Tibial artery (tissue), 4 donors: ENCODE data around the gene ZSCAN31.

ENCODE experiments used
- DNase-seq, 2 donors: peaks; one replicate each; pipeline ENCODE4 v3.0.0-alpha.2; 2019
- H3K27ac ChIP-seq, 2 donors: fragments of 200-600 bp; sonication (generic) in 1 of 2; 1 replicate in 1 of 2; 2 replicates in 1 of 2; pipeline ENCODE4 v1.5.1; 2018 to 2019; ENCODE audit warnings: mild to moderate bottlenecking in 1 of 2
- H3K27me3 ChIP-seq, 2 donors: fragments of 200-600 bp; sonication (generic) in 1 of 2; one replicate each; pipeline versions ENCODE4 v1.5.1 to v1.6.0; 2016 to 2019
- H3K36me3 ChIP-seq, 3 donors: fragments of 200-600 bp; sonication (generic) in 2 of 3; one replicate each; pipeline ENCODE4 v1.5.1; 2016 to 2019; ENCODE audit warnings: mild to moderate bottlenecking in 2 of 3
- H3K4me1 ChIP-seq, 4 donors: fragments of 200-600 bp; sonication (generic) in 2 of 4; 1 replicate in 3 of 4; 2 replicates in 1 of 4; pipeline ENCODE4 v1.5.1; 2016 to 2019
- H3K4me3 ChIP-seq, 2 donors: fragments of 200-600 bp; sonication (generic) in 1 of 2; 1 replicate in 1 of 2; 2 replicates in 1 of 2; pipeline ENCODE4 v1.5.1; 2018 to 2019; ENCODE audit warnings: mild to moderate bottlenecking in 2 of 2
- H3K9me3 ChIP-seq, 3 donors: fragments of 200-600 bp; sonication (generic) in 1 of 3; one replicate each; pipeline ENCODE4 v1.5.1; 2016 to 2019
- intact Hi-C: fragments of 100-400 bp; cut with DNase I; formaldehyde crosslinking; loops from one replicate; pipeline ENCODE4 v1.15.0; 2023; ENCODE audit warnings: low total_unique reads
- TF ChIP-seq, protein P1 (sequence below), 2 experiments: fragments of 200-600 bp in 1 of 2; fragments of 450-650 bp in 1 of 2; IDR thresholded peaks; one replicate each; pipeline ENCODE4 v1.5.1; 2017 to 2019; ENCODE audit warnings: antibody characterized with exemption in 2 of 2, mild to moderate bottlenecking in 1 of 2, moderate library complexity in 1 of 2

ZSCAN31 gene

DNA sequence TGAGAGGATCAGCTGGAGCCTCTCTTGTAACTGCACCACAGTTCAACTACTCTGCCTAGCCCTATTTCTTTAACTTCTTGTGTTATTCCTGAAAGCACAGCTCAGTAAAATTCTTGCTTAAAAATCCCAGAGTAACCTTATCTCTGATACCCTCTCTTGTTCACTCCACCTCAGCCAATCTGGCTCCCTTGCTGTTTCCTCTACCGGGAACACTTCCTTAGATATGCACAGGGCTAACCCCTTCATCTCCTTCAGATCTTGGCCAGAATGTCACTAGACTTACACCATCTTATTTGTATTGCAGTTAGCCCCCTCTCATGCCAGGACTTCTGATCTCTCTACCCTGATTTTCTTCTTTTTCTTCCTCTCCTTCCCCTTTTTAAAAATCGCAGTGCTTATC is 11.2 kb upstream of the ZSCAN31 start:
- H3K27ac ChIP-seq: no peak overlapping the region
- no peak overlapping the region for H3K4me3 ChIP-seq
- TF ChIP-seq, protein P1, sequence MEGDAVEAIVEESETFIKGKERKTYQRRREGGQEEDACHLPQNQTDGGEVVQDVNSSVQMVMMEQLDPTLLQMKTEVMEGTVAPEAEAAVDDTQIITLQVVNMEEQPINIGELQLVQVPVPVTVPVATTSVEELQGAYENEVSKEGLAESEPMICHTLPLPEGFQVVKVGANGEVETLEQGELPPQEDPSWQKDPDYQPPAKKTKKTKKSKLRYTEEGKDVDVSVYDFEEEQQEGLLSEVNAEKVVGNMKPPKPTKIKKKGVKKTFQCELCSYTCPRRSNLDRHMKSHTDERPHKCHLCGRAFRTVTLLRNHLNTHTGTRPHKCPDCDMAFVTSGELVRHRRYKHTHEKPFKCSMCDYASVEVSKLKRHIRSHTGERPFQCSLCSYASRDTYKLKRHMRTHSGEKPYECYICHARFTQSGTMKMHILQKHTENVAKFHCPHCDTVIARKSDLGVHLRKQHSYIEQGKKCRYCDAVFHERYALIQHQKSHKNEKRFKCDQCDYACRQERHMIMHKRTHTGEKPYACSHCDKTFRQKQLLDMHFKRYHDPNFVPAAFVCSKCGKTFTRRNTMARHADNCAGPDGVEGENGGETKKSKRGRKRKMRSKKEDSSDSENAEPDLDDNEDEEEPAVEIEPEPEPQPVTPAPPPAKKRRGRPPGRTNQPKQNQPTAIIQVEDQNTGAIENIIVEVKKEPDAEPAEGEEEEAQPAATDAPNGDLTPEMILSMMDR (IDR thresholded peaks at IDR 0.05): no peak
- intact Hi-C loops: no loop called here
- no peaks in the 10 kb centered on the region for H3K27me3 ChIP-seq
- H3K4me1 ChIP-seq: peaks cover 0 to 12% (median 10%) of the 10 kb centered on the region in 4 donors
- no peaks in the 10 kb centered on the region for H3K36me3 ChIP-seq
- no peaks in the 10 kb centered on the region for H3K9me3 ChIP-seq
- DNase-seq: no peak

DNA sequence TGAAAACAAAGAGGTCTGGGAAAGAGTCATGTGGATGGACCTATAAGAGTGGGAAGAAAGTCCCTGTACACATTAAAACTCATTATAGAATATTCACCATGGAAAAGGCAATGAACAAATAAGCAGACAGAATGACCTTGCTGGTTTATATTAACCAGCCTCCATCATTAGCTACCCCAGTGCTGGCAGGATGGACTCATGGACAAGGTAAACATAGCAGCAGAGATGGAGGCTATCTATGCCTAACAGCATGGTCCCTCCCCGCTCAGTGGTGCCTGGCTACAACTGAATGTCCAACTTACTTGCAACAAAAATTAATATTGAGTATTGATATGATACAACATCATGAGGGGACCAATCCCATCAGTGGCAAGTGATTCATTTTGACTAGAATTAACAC is 9.3 kb upstream of the ZSCAN31 start:
- Histone ChIP-seq H3K36me3 (no peaks in the 10 kb centered on the region), H3K4me1 (no peaks in the 10 kb centered on the region), H3K27ac (no peak overlapping the region), H3K9me3 (no peaks in the 10 kb centered on the region), H3K4me3 (no peak overlapping the region), H3K27me3 (no peaks in the 10 kb centered on the region)
- TF ChIP-seq, protein P1 (IDR thresholded peaks at IDR 0.05): no peak
- intact Hi-C loops: no loop called here
- DNase-seq: no peak

DNA sequence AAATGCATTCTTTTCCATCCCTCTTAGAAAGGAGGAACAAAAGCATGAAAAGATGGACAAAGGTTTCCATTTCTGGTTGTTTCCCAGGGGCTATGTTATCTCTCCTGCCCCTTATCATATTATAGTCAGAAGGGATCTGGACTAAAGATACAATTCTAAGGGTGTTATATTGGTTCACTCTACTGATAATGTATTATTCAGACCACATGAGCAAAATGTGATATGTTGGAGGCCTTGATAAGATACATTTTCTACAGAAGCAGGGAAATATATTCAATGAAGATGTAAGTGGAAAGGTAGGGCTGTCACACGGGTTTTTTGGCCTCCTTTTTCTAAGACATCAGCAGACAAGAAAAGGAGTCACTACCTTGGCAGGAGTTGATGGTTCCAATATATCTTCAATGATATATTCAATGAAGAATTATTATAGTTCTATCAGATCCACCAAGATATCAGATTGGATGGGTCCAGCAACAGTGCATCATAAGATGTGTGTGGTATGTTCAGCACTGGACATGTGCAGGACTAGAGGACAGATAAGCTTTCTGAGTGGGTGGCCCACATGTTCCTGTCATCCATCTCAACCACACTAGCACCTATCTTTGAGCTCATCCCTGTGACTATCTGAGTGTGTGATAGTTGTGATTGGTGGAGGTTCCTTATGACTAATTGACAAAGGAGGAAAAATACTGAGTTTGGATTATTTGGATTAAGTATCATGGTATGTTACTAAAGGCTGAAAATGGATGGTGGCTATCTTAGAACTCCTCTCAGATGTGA is 8.1 kb upstream of the ZSCAN31 start:
- intact Hi-C loops: no loop called here
- TF ChIP-seq, protein P1 (IDR thresholded peaks at IDR 0.05): no peak
- Histone ChIP-seq H3K4me3 (no peak overlapping the region), H3K36me3 (no peaks in the 10 kb centered on the region), H3K27ac (no peak overlapping the region), H3K4me1 (no peaks in the 10 kb centered on the region), H3K9me3 (no peaks in the 10 kb centered on the region), H3K27me3 (no peaks in the 10 kb centered on the region)
- no peak for DNase-seq

DNA sequence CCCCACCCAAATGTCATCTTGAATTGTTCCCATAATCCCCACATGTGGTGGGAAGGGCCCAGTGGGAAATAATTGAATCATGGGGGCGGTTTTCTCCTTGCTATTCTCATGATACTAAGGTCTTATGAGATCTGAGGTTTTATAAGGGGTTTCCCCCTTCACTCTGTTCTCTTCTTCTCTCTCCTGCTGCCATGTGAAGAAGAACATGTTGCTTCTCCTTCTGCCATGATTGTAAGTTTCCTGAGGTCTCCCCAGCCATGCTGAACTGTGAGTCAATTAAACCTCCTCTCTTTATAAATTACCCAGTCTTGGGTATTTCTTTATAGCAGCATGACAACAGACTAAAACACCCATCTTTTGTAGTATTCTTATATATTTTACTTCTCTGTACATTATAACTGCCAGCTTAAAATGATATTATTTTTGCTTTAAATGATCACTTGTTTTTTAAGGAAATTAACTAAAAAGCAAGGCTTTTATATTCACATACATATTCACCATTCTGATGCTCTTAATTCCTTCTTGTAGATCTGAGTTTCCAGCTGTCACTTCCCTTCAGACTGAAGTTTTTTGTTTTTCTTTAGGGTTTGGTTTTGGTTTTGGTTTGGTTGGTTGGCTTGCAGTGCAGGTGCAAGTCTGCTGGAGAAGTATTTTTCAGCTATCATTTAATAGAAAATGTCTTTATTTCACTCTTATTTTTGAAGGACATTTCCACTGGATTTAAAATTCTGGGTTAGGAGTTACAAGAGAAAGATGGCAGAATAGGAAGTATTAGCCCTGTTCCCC is 4.6 kb upstream of the ZSCAN31 start:
- TF ChIP-seq, protein P1 (IDR thresholded peaks at IDR 0.05): no peak
- no peaks in the 10 kb centered on the region for H3K9me3 ChIP-seq
- H3K27ac ChIP-seq: no peak overlapping the region
- DNase-seq: no peak
- H3K4me3 ChIP-seq: no peak overlapping the region
- no peaks in the 10 kb centered on the region for H3K27me3 ChIP-seq
- peaks cover 0 to 10% (median 7%) of the 10 kb centered on the region in 4 donors for H3K4me1 ChIP-seq
- no peaks in the 10 kb centered on the region for H3K36me3 ChIP-seq
- intact Hi-C loops: no loop called here

DNA sequence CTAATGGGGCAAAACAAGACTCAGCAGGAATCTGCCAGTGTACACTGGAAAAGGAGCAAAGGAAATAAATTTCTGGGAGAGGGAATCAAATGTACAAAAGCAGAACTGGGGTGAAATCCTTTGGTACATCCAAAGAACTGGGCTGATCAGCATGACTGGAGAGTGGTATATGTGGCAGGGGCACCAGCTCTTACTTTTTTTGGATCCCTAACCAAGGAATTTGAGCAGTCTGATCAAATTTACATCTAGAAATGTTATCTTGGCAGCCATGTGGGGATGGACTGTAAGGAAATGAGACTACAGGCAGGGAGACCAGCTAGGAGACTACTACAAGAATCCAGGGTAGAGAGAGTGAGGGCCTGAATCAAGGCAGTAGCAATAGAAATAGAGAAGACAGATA is 1.2 kb upstream of the ZSCAN31 start:
- Histone ChIP-seq H3K9me3 (no peaks in the 10 kb centered on the region), H3K27me3 (no peaks in the 10 kb centered on the region), H3K36me3 (no peaks in the 10 kb centered on the region), H3K4me1 (peaks cover 0 to 19% (median 12%) of the 10 kb centered on the region in 4 donors), H3K27ac (peak overlapping the region; percentile 98), H3K4me3 (peak overlapping the region; percentile 77 to 92)
- DNase-seq: no peak
- TF ChIP-seq, protein P1 (IDR thresholded peaks at IDR 0.05): no peak
- intact Hi-C loops: no loop called here
